Spleen (tissue), 11 donors: Measurements from ENCODE around the gene COBL. TPM values are rescaled to one million over a fixed set of nuclear protein-coding genes. Genes with fewer than 3 reads are reported as not detected.

Source experiments
- DNase-seq: peaks from one replicate; pipeline ENCODE4 v3.0.0-alpha.2; 2020
- H3K27ac ChIP-seq, 8 donors: fragments of 200-600 bp; sonication (generic) in 7 of 8; 1 replicate in 4 of 8; 2 replicates in 4 of 8; pipeline versions ENCODE4 v1.5.0 to v1.8.0; 2016 to 2021; ENCODE audit warnings: inconsistent platforms in 4 of 8, mild to moderate bottlenecking in 4 of 8, moderate library complexity in 1 of 8
- H3K27me3 ChIP-seq, 7 donors: fragments of 200-600 bp; sonication (generic) in 6 of 7; replicated peaks in 1 of 7; 1 replicate in 4 of 7; 2 replicates in 3 of 7; pipeline versions ENCODE4 v1.5.0 to v1.8.0; 2016 to 2021; ENCODE audit warnings: inconsistent platforms in 3 of 7, mild to moderate bottlenecking in 1 of 7
- H3K36me3 ChIP-seq, 6 donors: fragments of 200-600 bp; sonication (generic) in 5 of 6; 1 replicate in 4 of 6; 2 replicates in 2 of 6; pipeline versions ENCODE4 v1.5.0 to v1.8.0; 2016 to 2021; ENCODE audit warnings: inconsistent platforms in 2 of 6
- H3K4me1 ChIP-seq, 6 donors: fragments of 200-600 bp; sonication (generic) in 5 of 6; 1 replicate in 3 of 6; 2 replicates in 3 of 6; pipeline versions ENCODE4 v1.5.0 to v1.8.0; 2016 to 2021; ENCODE audit warnings: inconsistent platforms in 3 of 6
- H3K4me3 ChIP-seq, 8 donors: fragments of 200-600 bp; sonication (generic) in 7 of 8; 1 replicate in 4 of 8; 2 replicates in 4 of 8; pipeline versions ENCODE4 v1.5.0 to v1.8.0; 2016 to 2021; ENCODE audit warnings: inconsistent platforms in 4 of 8, mild to moderate bottlenecking in 4 of 8, moderate library complexity in 2 of 8
- H3K9me3 ChIP-seq, 8 donors: fragments of 200-600 bp; sonication (generic) in 7 of 8; 1 replicate in 4 of 8; 2 replicates in 4 of 8; pipeline versions ENCODE4 v1.5.0 to v1.8.0; 2016 to 2021; ENCODE audit warnings: inconsistent platforms in 4 of 8
- CTCF ChIP-seq, 11 experiments: fragments of 200-600 bp in 7 of 11; fragments of 450-650 bp in 4 of 11; sonication (generic) in 4 of 11; IDR thresholded peaks in 8 of 11; conservative IDR thresholded peaks in 3 of 11; 1 replicate in 7 of 11; 2 replicates in 4 of 11; pipeline versions ENCODE4 v1.4.0 to v1.8.0; 2016 to 2021; ENCODE audit warnings: antibody characterized with exemption in 11 of 11, inconsistent platforms in 4 of 11, mild to moderate bottlenecking in 1 of 11
- POLR2A ChIP-seq, 3 donors: fragments of 450-650 bp; IDR thresholded peaks; one replicate each; pipeline ENCODE4 v1.5.1; 2017; ENCODE audit warnings: antibody characterized with exemption in 3 of 3, mild to moderate bottlenecking in 1 of 3
- POLR2AphosphoS5 ChIP-seq, 3 donors: sonication (generic); formaldehyde crosslinking; IDR thresholded peaks; one replicate each; pipeline ENCODE4 v1.5.1; 2017; ENCODE audit warnings: antibody characterized with exemption in 3 of 3
- WGBS, 5 donors: extraction: QIAGEN DNeasy Blood & Tissue Kit in 3 of 5; methylation state at CpG; one replicate each; pipeline versions ENCODE4 v1.1.5 to v1.1.7; 2013 to 2018; 5-methylcytosine and 5-hydroxymethylcytosine counted together
- intact Hi-C: fragments of 100-400 bp; cut with DNase I; formaldehyde crosslinking; loops from one replicate; pipeline ENCODE4 v1.15.0; 2023; ENCODE audit warnings: low total_unique reads
- polyA plus RNA-seq, 3 donors: library from polyadenylated mRNA; stranded (reverse); fragments of 200-250 nt; gene quantifications; one replicate each; pipeline ENCODE4 v1.2.1, GENCODE V29; 2013
- total RNA-seq, 7 donors: library from RNA; depleted of rRNA in 3 of 7; stranded (reverse); fragments of >200 nt in 3 of 7; fragmentation: NEBNext Ultra II Directional in 4 of 7; extraction: Animal tissue kit (Norgen Biotek cat#: 25700) in 4 of 7; gene quantifications; one replicate each; pipeline versions ENCODE4 v1.1.0 to v1.2.1, GENCODE V29; 2016 to 2021
- donor health status: healthy with polysubstance abuse.
- donor health status: DM: no; HTN: no; CAD: no; lungs with moderate emphysema.
- donor health status: DM: no; HTN: no; CAD: no.
- donor health status: Bipolar disorder and iron deficiency.
- donor health status: healthy.
- donor health status: DM: no; HTN: no; CAD: no.
- donor health status: DM: yes; HTN: yes; CAD: no.

Gene COBL
- total and polyA plus RNA-seq, 10 donors: 0.09 to 0.80 (median 0.57) TPM; not detected in 1

DNA sequence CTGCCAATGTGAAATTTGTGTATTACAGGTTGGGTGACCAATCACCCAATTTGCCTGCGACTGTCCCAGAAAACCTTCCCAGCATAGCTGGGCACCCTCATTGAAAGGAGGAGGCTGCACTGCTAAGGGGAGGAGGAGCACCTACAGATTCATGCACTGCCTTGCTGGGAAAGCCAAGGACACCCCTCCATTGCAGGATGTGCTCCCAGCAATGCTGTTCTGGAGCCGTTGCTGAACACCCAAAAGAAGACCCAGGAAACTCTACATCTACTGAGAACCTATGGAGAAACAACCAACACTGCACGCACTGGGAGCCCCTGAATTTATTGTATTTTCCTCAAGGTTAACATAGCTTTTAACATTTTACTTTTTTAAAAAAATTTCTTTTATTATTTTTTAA, 295.7 kb downstream of the COBL start:
- WGBS, 5 donors: 81 to 96% (median 87%) methylated on average over 3 of the region's 3 CpGs
- Histone ChIP-seq H3K4me3 (no peak overlapping the region), H3K27ac (no peak overlapping the region), H3K36me3 (no peaks in the 10 kb centered on the region), H3K27me3 (no peaks in the 10 kb centered on the region), H3K4me1 (no peaks in the 10 kb centered on the region), H3K9me3 (no peaks in the 10 kb centered on the region)
- intact Hi-C loops: no loop called here
- no peak for DNase-seq
- TF ChIP-seq POLR2AphosphoS5 (IDR thresholded peaks at IDR 0.05): no peak
- TF ChIP-seq CTCF (IDR thresholded peaks at IDR 0.05 in 8 of 11, conservative IDR thresholded peaks at IDR 0.05 in 3 of 11): no peak
- TF ChIP-seq POLR2A (IDR thresholded peaks at IDR 0.05): no peak

DNA sequence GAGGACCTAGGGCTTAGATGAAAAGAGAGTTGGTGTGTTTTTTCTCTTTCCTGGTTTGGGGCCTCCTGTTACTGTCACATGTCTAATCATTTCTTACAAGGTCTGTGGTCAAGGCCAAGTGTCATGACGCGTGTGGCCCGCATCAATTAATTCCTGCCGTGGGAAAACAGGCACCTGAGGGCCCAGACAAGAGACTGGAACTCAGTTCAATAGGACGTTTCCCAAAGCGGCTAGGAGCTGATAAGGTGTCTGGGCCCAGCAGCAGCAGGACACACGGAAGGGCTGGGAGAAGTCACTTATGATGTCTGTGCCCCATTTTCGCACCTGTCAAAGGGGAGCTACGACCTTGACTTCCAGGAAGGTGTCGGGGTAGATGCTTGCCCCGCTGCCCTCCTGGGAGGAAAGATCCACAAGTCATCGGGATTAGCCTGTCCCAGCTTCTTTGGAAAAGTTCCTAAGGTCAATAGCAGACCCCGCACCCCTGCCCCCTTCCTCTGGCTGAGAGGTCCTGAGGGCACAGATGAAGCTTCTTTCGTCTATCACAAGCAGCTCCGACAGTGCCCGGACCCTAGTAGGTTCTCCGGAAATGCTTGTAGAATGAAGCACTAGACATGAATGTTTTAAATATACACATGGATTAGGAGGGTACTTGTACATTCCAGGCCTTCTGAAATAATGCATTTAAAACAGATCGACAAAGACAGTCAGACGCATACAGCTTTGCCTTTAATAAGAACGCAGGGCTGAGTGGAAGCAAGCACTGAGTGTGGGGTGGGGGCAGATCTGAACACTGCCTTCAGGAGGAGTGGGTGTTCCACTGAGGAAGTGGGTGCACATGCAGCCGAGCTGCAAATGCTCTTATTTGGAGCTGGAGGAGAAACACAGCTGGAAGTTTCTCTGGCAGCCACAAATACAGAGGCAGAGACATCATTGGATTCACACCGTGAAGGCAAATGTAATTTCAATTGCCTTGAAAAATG, 296.4 kb downstream of the COBL start:
- Histone ChIP-seq H3K27ac (no peak overlapping the region), H3K9me3 (no peaks in the 10 kb centered on the region), H3K27me3 (no peaks in the 10 kb centered on the region), H3K4me1 (no peaks in the 10 kb centered on the region), H3K36me3 (no peaks in the 10 kb centered on the region), H3K4me3 (no peak overlapping the region)
- intact Hi-C loops: no loop called here
- DNase-seq: no peak
- 82 to 90% (median 85%) methylated on average over 18 to 22 of the region's 22 CpGs for WGBS, 5 donors
- TF ChIP-seq CTCF (IDR thresholded peaks at IDR 0.05 in 8 of 11, conservative IDR thresholded peaks at IDR 0.05 in 3 of 11): no peak
- no peak for TF ChIP-seq POLR2AphosphoS5 (IDR thresholded peaks at IDR 0.05)
- no peak for TF ChIP-seq POLR2A (IDR thresholded peaks at IDR 0.05)

- H3K4me1 ChIP-seq: no peaks in the 10 kb centered on the region
- no peak overlapping the region for H3K4me3 ChIP-seq
- TF ChIP-seq POLR2AphosphoS5 (IDR thresholded peaks at IDR 0.05) (no peak), CTCF (IDR thresholded peaks at IDR 0.05 in 8 of 11, conservative IDR thresholded peaks at IDR 0.05 in 3 of 11) (no peak), POLR2A (IDR thresholded peaks at IDR 0.05) (no peak)
- DNase-seq: no peak
- H3K27ac ChIP-seq: no peak overlapping the region
- intact Hi-C loops: no loop called here
- no peaks in the 10 kb centered on the region for H3K9me3 ChIP-seq
- WGBS, 5 donors: 69 to 85% (median 77%) methylated on average over 7 of the region's 7 CpGs
- no peaks in the 10 kb centered on the region for H3K36me3 ChIP-seq
- no peaks in the 10 kb centered on the region for H3K27me3 ChIP-seq
These were observed 297.3 kb downstream of the COBL start for GRCh38 chr7:51019191-51019844.
